ENCODE data around the gene CDHR2. TPM values are rescaled to one million over a fixed set of nuclear protein-coding genes. Genes with fewer than 3 reads are reported as not detected.

CDHR2 gene
- total RNA-seq, 2 donors from 2014 or later: 0.37 to 0.89 TPM

- Histone ChIP-seq H3K9ac (ENCODE audit: extremely low read depth, low read length, poor library complexity, severe bottlenecking) (no peak overlapping the region), H3K27me3 (ENCODE audit: control insufficient read depth, insufficient read depth, low read length, poor library complexity, severe bottlenecking) (no peaks in the 10 kb centered on the region), H3K4me3 (ENCODE audit: low read length) (no peak overlapping the region), H3K9me3 (ENCODE audit: control insufficient read depth, low read length) (no peaks in the 10 kb centered on the region), H3K27ac (ENCODE audit: low read depth, low read length) (no peak overlapping the region), H3K36me3 (ENCODE audit: control insufficient read depth, insufficient read depth, low read length) (no peaks in the 10 kb centered on the region), H3K4me1 (ENCODE audit: control insufficient read depth, insufficient read depth, low read length) (no peaks in the 10 kb centered on the region)
- Mint-ChIP-seq H3K36me3 (ENCODE audit: low read depth) (no peaks in the 10 kb centered on the region), H3K27ac (no peak overlapping the region), H3K9me3 (no peaks in the 10 kb centered on the region), H3K4me1 (no peaks in the 10 kb centered on the region), H3K4me3 (no peak overlapping the region), H3K27me3 (ENCODE audit: insufficient read depth) (peaks cover 41% of the 10 kb centered on the region)
- 84 to 100% methylated on average over 1 to 3 of the region's 3 CpGs for WGBS, 2 experiments (ENCODE audit: insufficient coverage in 1 of 2, insufficient read length in 1 of 2)
- TF ChIP-seq, protein P1, sequence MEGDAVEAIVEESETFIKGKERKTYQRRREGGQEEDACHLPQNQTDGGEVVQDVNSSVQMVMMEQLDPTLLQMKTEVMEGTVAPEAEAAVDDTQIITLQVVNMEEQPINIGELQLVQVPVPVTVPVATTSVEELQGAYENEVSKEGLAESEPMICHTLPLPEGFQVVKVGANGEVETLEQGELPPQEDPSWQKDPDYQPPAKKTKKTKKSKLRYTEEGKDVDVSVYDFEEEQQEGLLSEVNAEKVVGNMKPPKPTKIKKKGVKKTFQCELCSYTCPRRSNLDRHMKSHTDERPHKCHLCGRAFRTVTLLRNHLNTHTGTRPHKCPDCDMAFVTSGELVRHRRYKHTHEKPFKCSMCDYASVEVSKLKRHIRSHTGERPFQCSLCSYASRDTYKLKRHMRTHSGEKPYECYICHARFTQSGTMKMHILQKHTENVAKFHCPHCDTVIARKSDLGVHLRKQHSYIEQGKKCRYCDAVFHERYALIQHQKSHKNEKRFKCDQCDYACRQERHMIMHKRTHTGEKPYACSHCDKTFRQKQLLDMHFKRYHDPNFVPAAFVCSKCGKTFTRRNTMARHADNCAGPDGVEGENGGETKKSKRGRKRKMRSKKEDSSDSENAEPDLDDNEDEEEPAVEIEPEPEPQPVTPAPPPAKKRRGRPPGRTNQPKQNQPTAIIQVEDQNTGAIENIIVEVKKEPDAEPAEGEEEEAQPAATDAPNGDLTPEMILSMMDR (conservative IDR thresholded peaks at IDR 0.05): no peak
- no peak for DNase-seq
Measured at GRCh38 chr5:176592573-176592972, 43.4 kb downstream of the CDHR2 start.

DNA sequence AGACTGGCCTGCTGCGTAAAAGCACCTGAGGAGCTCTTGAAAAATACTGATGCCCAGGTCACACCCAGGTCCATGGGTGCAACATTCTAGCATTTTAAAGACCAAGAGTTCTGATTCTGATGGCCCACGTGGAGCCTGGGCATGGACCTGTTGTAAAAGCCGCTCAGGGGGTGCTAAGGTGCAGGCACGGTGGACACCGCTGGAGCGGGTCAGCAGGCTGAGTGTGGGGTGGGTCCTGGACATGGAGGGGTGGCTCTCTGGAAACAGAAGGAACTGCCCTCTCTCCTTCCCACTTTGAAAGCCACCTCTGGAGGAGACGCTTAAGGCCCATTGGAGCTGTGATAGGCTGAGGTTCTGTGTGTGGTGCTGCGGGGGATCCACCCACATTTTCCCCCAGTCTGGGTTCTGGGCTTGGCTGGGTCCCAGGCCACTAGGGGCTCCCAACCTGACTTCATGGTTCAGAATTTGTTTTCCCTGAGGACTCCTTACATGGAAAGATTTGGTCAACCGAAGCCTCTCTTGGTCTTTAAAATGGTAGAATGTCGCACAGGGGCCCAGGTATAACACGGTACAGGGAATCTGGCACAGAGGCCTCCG lies 44.2 kb downstream of the CDHR2 start:
- no peaks in the 10 kb centered on the region for H3K27me3 ChIP-seq (ENCODE audit: control insufficient read depth, insufficient read depth, low read length, poor library complexity, severe bottlenecking)
- Mint-ChIP-seq H3K9me3 (no peaks in the 10 kb centered on the region), H3K27ac (no peak overlapping the region), H3K27me3 (ENCODE audit: insufficient read depth) (peaks cover 47% of the 10 kb centered on the region), H3K4me3 (no peak overlapping the region), H3K36me3 (ENCODE audit: low read depth) (no peaks in the 10 kb centered on the region), H3K4me1 (no peaks in the 10 kb centered on the region)
- no peak overlapping the region for H3K4me3 ChIP-seq (ENCODE audit: low read length)
- no peaks in the 10 kb centered on the region for H3K4me1 ChIP-seq (ENCODE audit: control insufficient read depth, insufficient read depth, low read length)
- TF ChIP-seq, protein P1 (conservative IDR thresholded peaks at IDR 0.05): peak; percentile 38
- WGBS, 2 experiments (ENCODE audit: insufficient coverage in 1 of 2, insufficient read length in 1 of 2): 93 to 97% methylated on average over 7 to 11 of the region's 12 CpGs
- DNase-seq: no peak
- H3K9me3 ChIP-seq (ENCODE audit: control insufficient read depth, low read length): no peaks in the 10 kb centered on the region
- no peaks in the 10 kb centered on the region for H3K36me3 ChIP-seq (ENCODE audit: control insufficient read depth, insufficient read depth, low read length)
- H3K9ac ChIP-seq (ENCODE audit: extremely low read depth, low read length, poor library complexity, severe bottlenecking): no peak overlapping the region
- no peak overlapping the region for H3K27ac ChIP-seq (ENCODE audit: low read depth, low read length)

GRCh38 chr5:176594554-176594953 lies 45.4 kb downstream of the CDHR2 start:
- no peaks in the 10 kb centered on the region for H3K9me3 Mint-ChIP-seq
- no peaks in the 10 kb centered on the region for H3K4me1 ChIP-seq (ENCODE audit: control insufficient read depth, insufficient read depth, low read length)
- no peak overlapping the region for H3K27ac ChIP-seq (ENCODE audit: low read depth, low read length)
- H3K4me3 ChIP-seq (ENCODE audit: low read length): no peak overlapping the region
- H3K27me3 Mint-ChIP-seq (ENCODE audit: insufficient read depth): peaks cover 55% of the 10 kb centered on the region
- H3K27me3 ChIP-seq (ENCODE audit: control insufficient read depth, insufficient read depth, low read length, poor library complexity, severe bottlenecking): no peaks in the 10 kb centered on the region
- no peaks in the 10 kb centered on the region for H3K9me3 ChIP-seq (ENCODE audit: control insufficient read depth, low read length)
- no peak overlapping the region for H3K4me3 Mint-ChIP-seq
- DNase-seq: no peak
- TF ChIP-seq, protein P1 (conservative IDR thresholded peaks at IDR 0.05): no peak
- H3K9ac ChIP-seq (ENCODE audit: extremely low read depth, low read length, poor library complexity, severe bottlenecking): no peak overlapping the region
- H3K27ac Mint-ChIP-seq: no peak overlapping the region
- WGBS, 2 experiments (ENCODE audit: insufficient coverage in 1 of 2, insufficient read length in 1 of 2): 94 to 98% methylated on average over 6 to 8 of the region's 8 CpGs
- H3K36me3 ChIP-seq (ENCODE audit: control insufficient read depth, insufficient read depth, low read length): no peaks in the 10 kb centered on the region
- no peaks in the 10 kb centered on the region for H3K4me1 Mint-ChIP-seq
- H3K36me3 Mint-ChIP-seq (ENCODE audit: low read depth): peaks cover 4% of the 10 kb centered on the region

All from endodermal cell (in vitro differentiated cells).